ENCODE data around the gene LCLAT1. TPM values are rescaled to one million over a fixed set of nuclear protein-coding genes. Genes with fewer than 3 reads are reported as not detected.

LCLAT1 gene
- polyA plus RNA-seq, 1 experiment, result 10.8 TPM

GRCh38 chr2:30655660-30656059 is 208.6 kb downstream of the LCLAT1 start:
- DNase-seq (ENCODE audit: low read depth), result no peak
- ChIA-PET CTCF (interaction anchor here (0.6 to 1.5 kb wide), 4 partner anchors 41 to 447 kb away, joined by 3 to 5 read pairs (median 3); no protein-coding TSS in a partner anchor), POLR2A (no interaction called here)
- TF ChIP-seq CTCF (IDR thresholded peaks at IDR 0.05; ENCODE audit: insufficient read depth, low read depth, low read length), result no peak
- no peaks in the 10 kb centered on the region for H3K27me3 ChIP-seq (ENCODE audit: control insufficient read depth, insufficient read depth, low read length)
- H3K36me3 ChIP-seq (ENCODE audit: control insufficient read depth, insufficient read depth, low read length), result no peaks in the 10 kb centered on the region
- H3K4me3 ChIP-seq (ENCODE audit: low read depth, low read length), result no peak overlapping the region

- Histone ChIP-seq H3K36me3 (ENCODE audit: control insufficient read depth, insufficient read depth, low read length) (no peaks in the 10 kb centered on the region), H3K4me3 (ENCODE audit: low read depth, low read length) (no peak overlapping the region), H3K27me3 (ENCODE audit: control insufficient read depth, insufficient read depth, low read length) (no peaks in the 10 kb centered on the region)
- CTCF ChIA-PET, result interaction anchor here (0.6 to 1.5 kb wide), 3 partner anchors 42 to 447 kb away, joined by 3 to 5 read pairs (median 3); no protein-coding TSS in a partner anchor
- no peak for TF ChIP-seq CTCF (IDR thresholded peaks at IDR 0.05; ENCODE audit: insufficient read depth, low read depth, low read length)
- POLR2A ChIA-PET, result no interaction called here
- DNase-seq (ENCODE audit: low read depth), result no peak
Observed at GRCh38 chr2:30656079-30656478, 209.0 kb downstream of the LCLAT1 start.

- DNase-seq (ENCODE audit: low read depth), result no peak
- POLR2A ChIA-PET, result no interaction called here
- TF ChIP-seq CTCF (IDR thresholded peaks at IDR 0.05; ENCODE audit: insufficient read depth, low read depth, low read length), result no peak
- no peaks in the 10 kb centered on the region for H3K27me3 ChIP-seq (ENCODE audit: control insufficient read depth, insufficient read depth, low read length)
- CTCF ChIA-PET, result interaction anchor here (0.9 to 1.7 kb wide), 5 partner anchors 9 to 496 kb away, joined by 3 to 6 read pairs (median 3); no protein-coding TSS in a partner anchor
- no peak overlapping the region for H3K4me3 ChIP-seq (ENCODE audit: low read depth, low read length)
- H3K36me3 ChIP-seq (ENCODE audit: control insufficient read depth, insufficient read depth, low read length), result no peaks in the 10 kb centered on the region
Observed at GRCh38 chr2:30661173-30662107, 214.4 kb downstream of the LCLAT1 start.

- CTCF ChIA-PET, result interaction anchor here (0.9 to 1.7 kb wide), 4 partner anchors 10 to 497 kb away, joined by 3 to 6 read pairs (median 3); no protein-coding TSS in a partner anchor
- TF ChIP-seq CTCF (IDR thresholded peaks at IDR 0.05; ENCODE audit: insufficient read depth, low read depth, low read length), result no peak
- POLR2A ChIA-PET, result no interaction called here
- no peak overlapping the region for H3K4me3 ChIP-seq (ENCODE audit: low read depth, low read length)
- no peaks in the 10 kb centered on the region for H3K36me3 ChIP-seq (ENCODE audit: control insufficient read depth, insufficient read depth, low read length)
- H3K27me3 ChIP-seq (ENCODE audit: control insufficient read depth, insufficient read depth, low read length), result no peaks in the 10 kb centered on the region
- no peak for DNase-seq (ENCODE audit: low read depth)
Observed at GRCh38 chr2:30662268-30663131, 215.5 kb downstream of the LCLAT1 start.

- Histone ChIP-seq H3K27me3 (ENCODE audit: control insufficient read depth, insufficient read depth, low read length) (no peaks in the 10 kb centered on the region), H3K4me3 (ENCODE audit: low read depth, low read length) (no peak overlapping the region), H3K36me3 (ENCODE audit: control insufficient read depth, insufficient read depth, low read length) (no peaks in the 10 kb centered on the region)
- TF ChIP-seq CTCF (IDR thresholded peaks at IDR 0.05; ENCODE audit: insufficient read depth, low read depth, low read length), result no peak
- CTCF ChIA-PET, result no interaction called here
- DNase-seq (ENCODE audit: low read depth), result no peak
- POLR2A ChIA-PET, result no interaction called here
Observed at GRCh38 chr2:30663321-30663720, 216.3 kb downstream of the LCLAT1 start.
